Activated naive CD4-positive, alpha-beta T cell treated with anti-CD3 and anti-CD28 coated beads, Interleukin-2, amount 50 U/mL, for 72 hours (primary cell): Measurements from ENCODE around the gene SOCS7. TPM values are rescaled to one million over a fixed set of nuclear protein-coding genes. Genes with fewer than 3 reads are reported as not detected.
A peak's percentile ranks its signal among the peaks of the same experiment; 100 is the strongest.

Source experiments
- ATAC-seq, 2 donors: fragments of 150-1000 bp; cut with Tn5 transposase; 2 replicates each; pipeline ENCODE4 v1.10.0; 2021; ENCODE audit warnings: mild to moderate bottlenecking in 2 of 2, moderate library complexity in 2 of 2
- DNase-seq, 2 donors: peaks; one replicate each; pipeline ENCODE4 v3.0.0; 2021 to 2022; ENCODE audit warnings: low spot score in 2 of 2
- H3K27ac Mint-ChIP-seq, 2 donors: one replicate each; pipeline ENCODE4 v1.8.0; 2022; ENCODE audit warnings: mild to moderate bottlenecking in 2 of 2, mixed read lengths in 2 of 2
- H3K36me3 Mint-ChIP-seq, 2 donors: one replicate each; pipeline ENCODE4 v1.8.0; 2022; ENCODE audit warnings: mixed read lengths in 2 of 2
- H3K9me3 Mint-ChIP-seq, 2 donors: one replicate each; pipeline ENCODE4 v1.8.0; 2022; ENCODE audit warnings: mixed read lengths in 2 of 2
- total RNA-seq, 2 donors: library from RNA; stranded (reverse); gene quantifications; one replicate each; pipeline ENCODE4 v1.2.3, GENCODE V29; 2022

The SOCS7 gene
- total RNA-seq, 2 donors from 2014 or later = 20.8 to 24.1 TPM

GRCh38 chr17:38353086-38353604 lies 1.5 kb downstream of the SOCS7 start:
- Mint-ChIP-seq H3K36me3 (peaks cover 0 to 5% of the 10 kb centered on the region in 2 donors), H3K27ac (peak overlapping the region in 1 of 2 donors; percentile 20), H3K9me3 (no peaks in the 10 kb centered on the region)
- ATAC-seq = no peak
- DNase-seq = no peak

DNA sequence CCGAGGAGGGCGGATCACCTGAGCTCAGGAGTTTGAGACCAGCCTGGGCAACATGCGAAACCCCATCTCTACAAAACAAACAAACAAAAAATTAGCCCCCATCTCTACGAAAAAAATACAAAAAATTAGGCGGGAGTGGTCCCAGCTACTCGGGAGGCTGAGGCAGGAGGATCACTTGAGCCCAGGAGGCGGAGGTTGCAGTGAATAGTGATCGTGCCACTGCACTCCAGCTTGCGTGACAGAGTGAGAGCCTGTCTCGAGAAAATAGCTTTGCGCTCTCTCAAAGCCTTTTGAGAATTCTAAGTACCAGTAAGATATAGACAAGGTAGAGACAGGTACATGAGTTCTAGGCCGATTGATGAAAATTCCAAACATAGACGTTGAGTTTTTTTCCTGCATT lies 2.0 kb downstream of the SOCS7 start:
- DNase-seq (no peak), ATAC-seq (no peak)
- H3K36me3 Mint-ChIP-seq = peaks cover 0 to 5% of the 10 kb centered on the region in 2 donors
- H3K9me3 Mint-ChIP-seq = no peaks in the 10 kb centered on the region
- H3K27ac Mint-ChIP-seq = no peak overlapping the region

DNA sequence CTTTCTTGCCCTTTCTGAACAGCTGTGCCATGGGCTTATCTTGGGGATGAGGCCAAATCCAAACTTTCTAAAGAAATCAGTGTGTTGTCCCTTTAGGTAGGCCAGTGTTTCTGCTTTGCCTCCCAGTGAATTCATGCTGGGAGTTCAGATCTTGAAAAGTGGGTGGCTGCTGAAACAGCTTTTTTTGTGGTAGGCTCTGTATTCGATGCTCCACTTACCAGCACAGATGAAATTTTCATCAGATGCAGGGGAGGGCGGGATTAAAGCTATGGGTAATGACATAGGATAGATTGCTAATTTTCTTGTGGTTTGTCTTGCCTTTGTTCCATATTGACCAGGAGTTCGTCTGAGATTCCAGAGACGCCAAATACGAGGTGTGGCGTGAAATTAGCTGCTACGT lies 2.8 kb downstream of the SOCS7 start:
- Mint-ChIP-seq H3K27ac (no peak overlapping the region), H3K36me3 (peaks cover 0 to 5% of the 10 kb centered on the region in 2 donors), H3K9me3 (no peaks in the 10 kb centered on the region)
- DNase-seq (no peak), ATAC-seq (no peak)

- ATAC-seq = no peak
- H3K9me3 Mint-ChIP-seq = no peaks in the 10 kb centered on the region
- H3K36me3 Mint-ChIP-seq = peaks cover 0 to 5% of the 10 kb centered on the region in 2 donors
- no peak overlapping the region for H3K27ac Mint-ChIP-seq
- DNase-seq = no peak
Measured at GRCh38 chr17:38355251-38355650, 3.6 kb downstream of the SOCS7 start.

- ATAC-seq (no peak), DNase-seq (no peak)
- H3K27ac Mint-ChIP-seq = no peak overlapping the region
- no peaks in the 10 kb centered on the region for H3K36me3 Mint-ChIP-seq
- no peaks in the 10 kb centered on the region for H3K9me3 Mint-ChIP-seq
Measured at GRCh38 chr17:38357486-38358123, 6.0 kb downstream of the SOCS7 start.

DNA sequence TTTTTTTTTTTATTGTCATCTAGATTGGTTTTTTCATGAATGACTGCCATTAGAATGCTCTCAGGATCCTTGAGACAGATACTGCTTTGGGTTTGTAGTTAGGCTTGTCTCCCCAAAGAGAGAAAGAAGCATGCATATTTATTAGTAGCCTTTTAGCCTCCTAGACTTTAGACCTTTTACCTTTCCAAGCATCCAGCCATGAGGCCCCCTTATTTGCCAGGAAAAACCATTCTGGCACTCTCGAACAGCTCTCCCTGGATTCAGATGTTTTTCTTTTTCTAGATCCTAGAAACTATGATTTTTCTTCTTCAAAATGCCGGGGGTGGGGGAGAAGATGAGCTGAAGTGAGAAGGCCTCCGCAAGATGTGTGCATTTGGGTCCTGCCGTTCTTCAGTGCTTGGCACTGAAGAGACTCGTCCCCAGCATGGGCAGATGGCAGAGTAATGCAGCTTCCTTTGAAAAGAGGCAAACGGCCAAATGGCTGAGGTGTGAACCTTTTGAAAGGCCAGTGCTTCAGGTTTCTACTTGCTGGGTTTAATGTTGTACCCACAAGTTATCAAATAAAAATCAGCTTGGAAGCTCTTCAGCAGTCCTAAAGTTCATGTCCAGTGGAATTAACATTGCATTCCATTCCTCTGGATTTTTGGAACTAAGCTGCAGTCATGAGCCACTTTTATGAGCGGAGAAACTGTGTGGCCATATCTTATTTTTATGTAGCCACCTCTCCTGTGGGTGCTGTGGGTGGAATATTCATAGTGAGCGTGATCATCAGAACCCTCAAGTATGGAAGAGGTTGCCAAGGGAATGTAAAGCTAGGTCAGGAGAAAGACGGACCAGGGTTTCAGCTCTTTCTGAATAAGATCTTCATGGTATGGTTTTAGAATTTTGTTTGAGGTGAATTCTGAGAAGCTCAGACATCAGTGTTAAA lies 7.2 kb downstream of the SOCS7 start:
- DNase-seq = no peak
- H3K27ac Mint-ChIP-seq = no peak overlapping the region
- no peak for ATAC-seq
- H3K9me3 Mint-ChIP-seq = no peaks in the 10 kb centered on the region
- H3K36me3 Mint-ChIP-seq = no peaks in the 10 kb centered on the region

GRCh38 chr17:38361694-38362465 lies 10.2 kb downstream of the SOCS7 start:
- DNase-seq = no peak
- no peaks in the 10 kb centered on the region for H3K9me3 Mint-ChIP-seq
- ATAC-seq = no peak
- H3K36me3 Mint-ChIP-seq = no peaks in the 10 kb centered on the region
- no peak overlapping the region for H3K27ac Mint-ChIP-seq

DNA sequence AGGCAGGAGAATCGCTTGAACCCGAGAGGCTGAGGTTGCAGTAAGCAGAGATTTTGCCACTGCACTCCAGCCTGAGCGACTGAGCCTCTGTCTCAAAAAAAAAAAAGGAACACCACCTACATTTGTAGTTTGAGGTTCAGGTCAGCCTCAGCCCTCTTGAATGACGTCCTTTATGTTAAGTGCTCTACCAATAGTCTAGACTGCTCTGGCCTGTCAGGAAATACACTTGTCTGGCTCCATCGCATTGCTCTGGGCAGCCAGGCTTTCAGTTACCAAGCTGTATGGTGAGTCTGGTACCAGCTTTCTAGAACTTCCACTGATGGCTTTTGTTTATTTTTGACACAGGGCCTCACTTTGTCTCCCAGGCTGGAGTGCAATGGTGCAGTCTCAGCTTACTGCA lies 11.4 kb downstream of the SOCS7 start:
- no peak overlapping the region for H3K27ac Mint-ChIP-seq
- no peak for ATAC-seq
- H3K36me3 Mint-ChIP-seq = no peaks in the 10 kb centered on the region
- no peak for DNase-seq
- no peaks in the 10 kb centered on the region for H3K9me3 Mint-ChIP-seq

- DNase-seq (no peak), ATAC-seq (no peak)
- no peaks in the 10 kb centered on the region for H3K36me3 Mint-ChIP-seq
Measured at GRCh38 chr17:38364741-38365140, 13.1 kb downstream of the SOCS7 start.

GRCh38 chr17:38369124-38369886 lies 17.7 kb downstream of the SOCS7 start:
- no peak for ATAC-seq
- no peak overlapping the region for H3K27ac Mint-ChIP-seq
- H3K36me3 Mint-ChIP-seq = peaks cover 0 to 11% of the 10 kb centered on the region in 2 donors
- no peak for DNase-seq
- H3K9me3 Mint-ChIP-seq = no peaks in the 10 kb centered on the region

More at GRCh38 chr17:38364741-38365140, 13.1 kb downstream of the SOCS7 start:
- Mint-ChIP-seq H3K9me3 (no peaks in the 10 kb centered on the region), H3K27ac (no peak overlapping the region)

DNA sequence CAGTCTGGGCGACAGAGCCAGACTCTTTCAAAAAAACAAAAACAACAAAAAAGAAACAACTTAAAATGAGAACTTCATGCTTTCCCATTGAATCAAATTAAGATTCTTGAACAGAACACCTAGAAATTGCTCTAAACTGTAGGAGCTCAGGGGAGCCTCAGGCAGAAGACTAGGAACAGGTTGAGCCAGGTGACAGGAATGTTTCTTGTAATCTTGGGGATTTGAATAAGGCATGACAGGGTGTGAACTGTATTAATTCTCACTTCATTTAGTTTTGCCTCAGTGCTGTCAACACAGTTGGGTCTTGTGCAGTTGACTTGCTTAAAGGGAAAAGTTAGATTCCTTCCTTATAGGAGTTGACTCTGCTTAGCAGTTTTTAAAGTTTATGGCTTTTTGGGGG lies 27.8 kb downstream of the SOCS7 start:
- Mint-ChIP-seq H3K36me3 (no peaks in the 10 kb centered on the region), H3K27ac (no peak overlapping the region), H3K9me3 (no peaks in the 10 kb centered on the region)
- DNase-seq = no peak
- ATAC-seq = no peak

- ATAC-seq = no peak
Measured at GRCh38 chr17:38395090-38395489, 43.4 kb downstream of the SOCS7 start.

GRCh38 chr17:38397227-38397626 lies 45.6 kb downstream of the SOCS7 start:
- DNase-seq (peak in 1 of 2 donors; percentile 18), ATAC-seq (no peak)
- Mint-ChIP-seq H3K27ac (no peak overlapping the region), H3K36me3 (peaks cover 0 to 5% of the 10 kb centered on the region in 2 donors), H3K9me3 (no peaks in the 10 kb centered on the region)

More at GRCh38 chr17:38395090-38395489, 43.4 kb downstream of the SOCS7 start:
- H3K9me3 Mint-ChIP-seq = no peaks in the 10 kb centered on the region
- H3K27ac Mint-ChIP-seq = no peak overlapping the region
- DNase-seq = no peak
- H3K36me3 Mint-ChIP-seq = peaks cover 0 to 5% of the 10 kb centered on the region in 2 donors

DNA sequence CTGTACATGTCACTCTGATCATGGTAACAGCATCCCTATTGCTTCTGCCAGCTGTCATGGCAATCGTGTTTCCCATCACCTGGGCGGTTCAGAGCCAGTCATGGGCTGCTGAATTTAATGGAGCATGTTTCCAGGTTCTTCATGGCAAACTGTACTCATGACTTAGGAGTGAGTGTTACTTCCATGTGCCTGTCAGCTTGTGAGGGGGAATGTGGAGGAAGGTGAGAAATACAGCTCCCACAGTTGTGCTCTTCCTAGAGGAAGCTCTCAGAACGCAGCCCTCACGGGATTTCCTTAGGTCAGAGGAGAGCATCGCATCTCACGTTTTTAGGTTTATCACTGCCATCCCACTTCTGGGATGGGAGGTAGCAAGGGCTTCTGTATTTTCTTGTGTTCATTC lies 48.6 kb downstream of the SOCS7 start:
- DNase-seq (peak in 1 of 2 donors; percentile 2), ATAC-seq (no peak)
- no peak overlapping the region for H3K27ac Mint-ChIP-seq
- H3K36me3 Mint-ChIP-seq = peaks cover 0 to 5% of the 10 kb centered on the region in 2 donors
- H3K9me3 Mint-ChIP-seq = no peaks in the 10 kb centered on the region

GRCh38 chr17:38401459-38401858 lies 49.8 kb downstream of the SOCS7 start:
- DNase-seq = no peak
- H3K9me3 Mint-ChIP-seq = no peaks in the 10 kb centered on the region
- no peaks in the 10 kb centered on the region for H3K36me3 Mint-ChIP-seq
- no peak overlapping the region for H3K27ac Mint-ChIP-seq
- ATAC-seq = no peak

GRCh38 chr17:38402897-38403296 lies 51.3 kb downstream of the SOCS7 start:
- H3K27ac Mint-ChIP-seq = peak overlapping the region in 1 of 2 donors; percentile 44
- no peaks in the 10 kb centered on the region for H3K36me3 Mint-ChIP-seq

More at GRCh38 chr17:38402897-38403296, 51.3 kb downstream of the SOCS7 start:
- no peaks in the 10 kb centered on the region for H3K9me3 Mint-ChIP-seq
- DNase-seq (no peak), ATAC-seq (no peak)
